GM12892 (cell line): ENCODE data around the gene FASTKD1.

ENCODE experiments used
- POLR2A ChIP-seq: IDR thresholded peaks from 2 replicates; pipeline ENCODE4 v1.6.1; 2011; ENCODE audit warnings: low read depth, low read length, control low read depth
- POLR2AphosphoS5 ChIP-seq: IDR thresholded peaks from 2 replicates; pipeline ENCODE4 v1.6.1; 2011; ENCODE audit warnings: low read depth, low read length, control low read depth
- TAF1 ChIP-seq: IDR thresholded peaks from 2 replicates; pipeline ENCODE4 v1.6.1; 2011; ENCODE audit warnings: low read depth, mild to moderate bottlenecking, control low read depth, low read length, borderline replicate concordance

- TF ChIP-seq POLR2A, result peak; percentile 88; the same call in 1 of the 2 replicates
- peak; percentile 90 for TF ChIP-seq TAF1
- peak; percentile 81 for TF ChIP-seq POLR2AphosphoS5
These were observed 10.6 kb upstream of the FASTKD1 start, which contains the start of gene PPIG for GRCh38 chr2:169584005-169584877.
